HepG2 (cell line): Measurements from ENCODE around the gene TAP1. TPM values are rescaled to one million over a fixed set of nuclear protein-coding genes. Genes with fewer than 3 reads are reported as not detected.
A peak's percentile ranks its signal among the peaks of the same experiment; 100 is the strongest.

Experiments
- AHR ChIP-seq: IDR thresholded peaks from 2 replicates; pipeline ENCODE4 v1.6.1; 2018; ENCODE audit warnings: missing genetic modification reagents, missing compliant biosample characterization
- FOXO1 ChIP-seq: sonication (generic); formaldehyde crosslinking; IDR thresholded peaks from 2 replicates; pipeline ENCODE4 v1.4.0; 2020; ENCODE audit warnings: missing genetic modification reagents
- HNF4A ChIP-seq: sonication (generic); formaldehyde crosslinking; IDR thresholded peaks from 2 replicates; pipeline ENCODE4 v1.4.0; 2020; ENCODE audit warnings: missing genetic modification reagents
- JARID2 ChIP-seq: sonication (generic); formaldehyde crosslinking; IDR thresholded peaks from 2 replicates; pipeline ENCODE4 v1.8.1; 2023; ENCODE audit warnings: missing genetic modification reagents, inconsistent platforms; ENCODE audit not compliant: insufficient replicate concordance
- PHF20 ChIP-seq: sonication (generic); formaldehyde crosslinking; IDR thresholded peaks from 2 replicates; pipeline ENCODE4 v1.5.0; 2020; ENCODE audit warnings: mild to moderate bottlenecking, missing genetic modification reagents
- RAD21 ChIP-seq: fragments of 450-650 bp; formaldehyde crosslinking; IDR thresholded peaks from 2 replicates; pipeline ENCODE4 v1.5.0; 2020; ENCODE audit warnings: mild to moderate bottlenecking
- SIN3B ChIP-seq: fragments of 150-350 bp; IDR thresholded peaks from 2 replicates; pipeline ENCODE4 v1.6.1; 2014; ENCODE audit warnings: low read length
- YEATS4 ChIP-seq: sonication (generic); formaldehyde crosslinking; IDR thresholded peaks from 2 replicates; pipeline ENCODE4 v1.4.0; 2020; ENCODE audit warnings: missing genetic modification reagents, borderline replicate concordance
- ZC3H4 ChIP-seq: sonication (generic); formaldehyde crosslinking; IDR thresholded peaks from 2 replicates; pipeline ENCODE4 v1.4.0; 2020; ENCODE audit warnings: missing genetic modification reagents, borderline replicate concordance
- ZNF20 ChIP-seq: sonication (generic); formaldehyde crosslinking; IDR thresholded peaks from 2 replicates; pipeline ENCODE4 v1.4.0; 2020; ENCODE audit warnings: mild to moderate bottlenecking, moderate library complexity, missing genetic modification reagents
- ZNF337 ChIP-seq: sonication (generic); formaldehyde crosslinking; IDR thresholded peaks from 2 replicates; pipeline ENCODE4 v1.5.1; 2020; ENCODE audit warnings: missing genetic modification reagents, low read depth, mild to moderate bottlenecking, borderline replicate concordance
- ZNF33B ChIP-seq: sonication (generic); formaldehyde crosslinking; IDR thresholded peaks from 2 replicates; pipeline ENCODE4 v1.5.1; 2020; ENCODE audit warnings: mild to moderate bottlenecking, missing genetic modification reagents
- ZNF343 ChIP-seq: sonication (generic); formaldehyde crosslinking; IDR thresholded peaks from 2 replicates; pipeline ENCODE4 v1.4.0; 2020; ENCODE audit warnings: mild to moderate bottlenecking, missing genetic modification reagents
- ZNF878 ChIP-seq: sonication (generic); formaldehyde crosslinking; IDR thresholded peaks from 2 replicates; pipeline ENCODE4 v1.8.1; 2023; ENCODE audit warnings: mild to moderate bottlenecking, missing genetic modification reagents, moderate library complexity
- polyA plus RNA-seq, 8 experiments: library from polyadenylated mRNA; depleted of rRNA in 3 of 8; stranded (reverse) in 7 of 8; unstranded in 1 of 8; fragments of >200 nt; fragmentation: Illumina TruSeq in 4 of 8; extraction: Trizol in 4 of 8; gene quantifications; 2 replicates each; pipeline versions ENCODE4 v1.2.1 to v1.2.3, GENCODE V29; 2011 to 2016; ENCODE audit warnings: low read depth in 4 of 8, missing spikeins in 1 of 8, mixed read lengths in 1 of 8; ENCODE audit not compliant: insufficient read depth in 1 of 8
- total RNA-seq, 5 experiments: library from RNA; depleted of rRNA; stranded (reverse); fragments of >200 nt; fragmentation: Illumina TruSeq; extraction: Trizol; gene quantifications; 2 replicates each; pipeline ENCODE4 v1.2.3, GENCODE V29; 2016; ENCODE audit warnings: low read depth in 1 of 5
- TF ChIP-seq, protein P1 (sequence below), 2 experiments: sonication (generic) in 1 of 2; formaldehyde crosslinking in 1 of 2; IDR thresholded peaks; 2 replicates each; pipeline versions ENCODE4 v1.4.0 to v1.6.1; 2016 to 2020; ENCODE audit warnings: borderline replicate concordance in 1 of 2, low read depth in 1 of 2, mild to moderate bottlenecking in 1 of 2, missing genetic modification reagents in 1 of 2
- TF ChIP-seq, protein P2 (sequence below): sonication (generic); formaldehyde crosslinking; IDR thresholded peaks from 2 replicates; pipeline ENCODE4 v1.9.0; 2021; ENCODE audit warnings: missing genetic modification reagents, borderline replicate concordance
- TF ChIP-seq, protein P3 (sequence below): sonication (generic); formaldehyde crosslinking; IDR thresholded peaks from 2 replicates; pipeline ENCODE4 v1.4.0; 2020; ENCODE audit warnings: missing genetic modification reagents
- TF ChIP-seq, protein P4 (sequence below): IDR thresholded peaks from 2 replicates; pipeline ENCODE4 v1.6.1; 2016; ENCODE audit warnings: missing compliant biosample characterization, missing genetic modification reagents, borderline replicate concordance

TAP1 gene
- total and polyA plus RNA-seq, 2 of the 13 experiments (the other 11 are each of a cell fraction or from before 2014, with no cell fraction given) = 31.2 to 52.2 TPM

DNA sequence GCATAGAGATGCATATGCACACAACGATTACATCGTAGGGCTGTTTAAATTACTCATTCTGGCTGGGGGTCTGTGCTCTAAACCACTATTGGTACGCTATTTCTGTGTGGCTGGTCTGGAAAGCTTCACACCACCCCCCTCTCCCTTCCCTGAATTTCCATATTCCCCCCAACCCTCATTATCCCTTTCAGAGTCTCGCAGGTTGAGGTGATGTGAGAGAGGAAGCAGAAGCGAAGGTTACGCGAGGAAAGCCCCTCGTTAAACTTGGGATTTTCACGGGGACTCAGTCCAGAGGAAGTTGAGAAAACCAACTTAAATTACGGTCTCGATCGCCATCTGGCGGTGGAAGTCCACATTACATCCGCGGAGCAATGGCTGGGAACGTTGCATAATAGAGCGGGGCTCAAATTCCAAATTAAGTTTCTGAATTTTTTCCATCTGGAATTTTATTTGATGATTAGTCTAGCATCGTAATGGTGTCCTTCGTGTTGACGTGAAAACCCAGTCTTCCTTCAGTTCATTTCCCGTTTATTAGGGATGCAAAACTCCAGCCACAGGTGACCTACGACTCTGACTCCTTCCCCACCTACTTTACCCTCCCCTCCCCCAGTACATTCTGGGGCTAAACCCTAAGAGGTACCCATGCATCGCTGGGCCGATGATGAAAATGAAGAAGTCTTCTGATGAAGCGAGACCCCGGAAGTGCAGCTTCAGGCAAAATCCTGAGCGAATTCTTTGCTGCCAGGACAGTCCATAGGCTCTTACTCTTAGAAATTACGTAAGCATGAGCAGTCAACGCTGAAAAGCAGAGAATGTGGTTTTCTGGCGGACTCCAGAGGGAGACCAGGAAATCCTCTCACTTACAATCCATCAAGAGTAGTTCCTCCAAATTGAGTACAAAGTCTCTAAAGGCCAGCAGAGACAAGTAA is 56.4 kb downstream of the TAP1 start (continued):
- TF ChIP-seq, protein P1, sequence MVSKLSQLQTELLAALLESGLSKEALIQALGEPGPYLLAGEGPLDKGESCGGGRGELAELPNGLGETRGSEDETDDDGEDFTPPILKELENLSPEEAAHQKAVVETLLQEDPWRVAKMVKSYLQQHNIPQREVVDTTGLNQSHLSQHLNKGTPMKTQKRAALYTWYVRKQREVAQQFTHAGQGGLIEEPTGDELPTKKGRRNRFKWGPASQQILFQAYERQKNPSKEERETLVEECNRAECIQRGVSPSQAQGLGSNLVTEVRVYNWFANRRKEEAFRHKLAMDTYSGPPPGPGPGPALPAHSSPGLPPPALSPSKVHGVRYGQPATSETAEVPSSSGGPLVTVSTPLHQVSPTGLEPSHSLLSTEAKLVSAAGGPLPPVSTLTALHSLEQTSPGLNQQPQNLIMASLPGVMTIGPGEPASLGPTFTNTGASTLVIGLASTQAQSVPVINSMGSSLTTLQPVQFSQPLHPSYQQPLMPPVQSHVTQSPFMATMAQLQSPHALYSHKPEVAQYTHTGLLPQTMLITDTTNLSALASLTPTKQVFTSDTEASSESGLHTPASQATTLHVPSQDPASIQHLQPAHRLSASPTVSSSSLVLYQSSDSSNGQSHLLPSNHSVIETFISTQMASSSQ (IDR thresholded peaks at IDR 0.05; ENCODE audit: low read depth) = no peak
- TF ChIP-seq, protein P1 (CRISPR knock-in tag; IDR thresholded peaks at IDR 0.05; ENCODE audit: borderline replicate concordance) = no peak
- TF ChIP-seq ZNF878 (0 out of 2 replicates have a peak, but pooled peaks have one; percentile 35), AHR (CRISPR knock-in tag) (no peak), ZNF20 (CRISPR knock-in tag) (no peak), RAD21 (peak; percentile 76), ZNF337 (no peak), FOXO1 (CRISPR knock-in tag) (no peak), ZC3H4 (CRISPR knock-in tag) (no peak), YEATS4 (CRISPR knock-in tag) (no peak), ZNF33B (0 out of 2 replicates have a peak, but pooled peaks have one; percentile 22), ZNF343 (CRISPR knock-in tag) (no peak), HNF4A (CRISPR knock-in tag) (peak; percentile 39; the same call in 1 of the 2 replicates), JARID2 (CRISPR knock-in tag) (no peak), SIN3B (no peak), PHF20 (CRISPR knock-in tag) (no peak)
- TF ChIP-seq, protein P2, sequence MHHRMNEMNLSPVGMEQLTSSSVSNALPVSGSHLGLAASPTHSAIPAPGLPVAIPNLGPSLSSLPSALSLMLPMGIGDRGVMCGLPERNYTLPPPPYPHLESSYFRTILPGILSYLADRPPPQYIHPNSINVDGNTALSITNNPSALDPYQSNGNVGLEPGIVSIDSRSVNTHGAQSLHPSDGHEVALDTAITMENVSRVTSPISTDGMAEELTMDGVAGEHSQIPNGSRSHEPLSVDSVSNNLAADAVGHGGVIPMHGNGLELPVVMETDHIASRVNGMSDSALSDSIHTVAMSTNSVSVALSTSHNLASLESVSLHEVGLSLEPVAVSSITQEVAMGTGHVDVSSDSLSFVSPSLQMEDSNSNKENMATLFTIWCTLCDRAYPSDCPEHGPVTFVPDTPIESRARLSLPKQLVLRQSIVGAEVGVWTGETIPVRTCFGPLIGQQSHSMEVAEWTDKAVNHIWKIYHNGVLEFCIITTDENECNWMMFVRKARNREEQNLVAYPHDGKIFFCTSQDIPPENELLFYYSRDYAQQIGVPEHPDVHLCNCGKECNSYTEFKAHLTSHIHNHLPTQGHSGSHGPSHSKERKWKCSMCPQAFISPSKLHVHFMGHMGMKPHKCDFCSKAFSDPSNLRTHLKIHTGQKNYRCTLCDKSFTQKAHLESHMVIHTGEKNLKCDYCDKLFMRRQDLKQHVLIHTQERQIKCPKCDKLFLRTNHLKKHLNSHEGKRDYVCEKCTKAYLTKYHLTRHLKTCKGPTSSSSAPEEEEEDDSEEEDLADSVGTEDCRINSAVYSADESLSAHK (CRISPR knock-in tag) = no peak
- TF ChIP-seq, protein P3, sequence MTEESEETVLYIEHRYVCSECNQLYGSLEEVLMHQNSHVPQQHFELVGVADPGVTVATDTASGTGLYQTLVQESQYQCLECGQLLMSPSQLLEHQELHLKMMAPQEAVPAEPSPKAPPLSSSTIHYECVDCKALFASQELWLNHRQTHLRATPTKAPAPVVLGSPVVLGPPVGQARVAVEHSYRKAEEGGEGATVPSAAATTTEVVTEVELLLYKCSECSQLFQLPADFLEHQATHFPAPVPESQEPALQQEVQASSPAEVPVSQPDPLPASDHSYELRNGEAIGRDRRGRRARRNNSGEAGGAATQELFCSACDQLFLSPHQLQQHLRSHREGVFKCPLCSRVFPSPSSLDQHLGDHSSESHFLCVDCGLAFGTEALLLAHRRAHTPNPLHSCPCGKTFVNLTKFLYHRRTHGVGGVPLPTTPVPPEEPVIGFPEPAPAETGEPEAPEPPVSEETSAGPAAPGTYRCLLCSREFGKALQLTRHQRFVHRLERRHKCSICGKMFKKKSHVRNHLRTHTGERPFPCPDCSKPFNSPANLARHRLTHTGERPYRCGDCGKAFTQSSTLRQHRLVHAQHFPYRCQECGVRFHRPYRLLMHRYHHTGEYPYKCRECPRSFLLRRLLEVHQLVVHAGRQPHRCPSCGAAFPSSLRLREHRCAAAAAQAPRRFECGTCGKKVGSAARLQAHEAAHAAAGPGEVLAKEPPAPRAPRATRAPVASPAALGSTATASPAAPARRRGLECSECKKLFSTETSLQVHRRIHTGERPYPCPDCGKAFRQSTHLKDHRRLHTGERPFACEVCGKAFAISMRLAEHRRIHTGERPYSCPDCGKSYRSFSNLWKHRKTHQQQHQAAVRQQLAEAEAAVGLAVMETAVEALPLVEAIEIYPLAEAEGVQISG (CRISPR knock-in tag) = no peak
- TF ChIP-seq, protein P4, sequence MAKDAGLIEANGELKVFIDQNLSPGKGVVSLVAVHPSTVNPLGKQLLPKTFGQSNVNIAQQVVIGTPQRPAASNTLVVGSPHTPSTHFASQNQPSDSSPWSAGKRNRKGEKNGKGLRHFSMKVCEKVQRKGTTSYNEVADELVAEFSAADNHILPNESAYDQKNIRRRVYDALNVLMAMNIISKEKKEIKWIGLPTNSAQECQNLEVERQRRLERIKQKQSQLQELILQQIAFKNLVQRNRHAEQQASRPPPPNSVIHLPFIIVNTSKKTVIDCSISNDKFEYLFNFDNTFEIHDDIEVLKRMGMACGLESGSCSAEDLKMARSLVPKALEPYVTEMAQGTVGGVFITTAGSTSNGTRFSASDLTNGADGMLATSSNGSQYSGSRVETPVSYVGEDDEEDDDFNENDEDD (CRISPR knock-in tag) = no peak
